ENCODE measurements around the gene NCDN.

NCDN gene

DNA sequence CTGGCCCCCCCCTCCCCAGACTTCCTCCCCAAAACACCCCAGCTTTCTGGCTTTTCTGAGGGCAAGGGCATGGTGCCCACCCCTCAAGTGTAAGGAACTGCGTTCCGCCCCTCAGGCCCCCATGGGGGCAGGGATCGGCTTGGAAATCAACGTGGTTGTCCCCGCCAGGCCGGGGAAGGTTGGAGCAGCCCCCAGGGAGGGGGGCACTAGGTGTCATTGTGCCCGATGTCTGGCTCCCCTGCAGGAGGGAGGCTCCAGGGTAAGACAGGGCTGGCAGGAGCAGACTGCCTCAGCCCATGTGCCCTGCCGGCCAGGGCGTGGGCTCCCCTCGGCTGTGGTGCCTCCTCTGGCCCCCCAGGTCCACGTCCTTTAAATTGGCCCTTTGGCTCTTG lies 8.1 kb downstream of the NCDN start:
- H3K27ac ChIP-seq: no peak overlapping the region
- TF ChIP-seq, protein P1, sequence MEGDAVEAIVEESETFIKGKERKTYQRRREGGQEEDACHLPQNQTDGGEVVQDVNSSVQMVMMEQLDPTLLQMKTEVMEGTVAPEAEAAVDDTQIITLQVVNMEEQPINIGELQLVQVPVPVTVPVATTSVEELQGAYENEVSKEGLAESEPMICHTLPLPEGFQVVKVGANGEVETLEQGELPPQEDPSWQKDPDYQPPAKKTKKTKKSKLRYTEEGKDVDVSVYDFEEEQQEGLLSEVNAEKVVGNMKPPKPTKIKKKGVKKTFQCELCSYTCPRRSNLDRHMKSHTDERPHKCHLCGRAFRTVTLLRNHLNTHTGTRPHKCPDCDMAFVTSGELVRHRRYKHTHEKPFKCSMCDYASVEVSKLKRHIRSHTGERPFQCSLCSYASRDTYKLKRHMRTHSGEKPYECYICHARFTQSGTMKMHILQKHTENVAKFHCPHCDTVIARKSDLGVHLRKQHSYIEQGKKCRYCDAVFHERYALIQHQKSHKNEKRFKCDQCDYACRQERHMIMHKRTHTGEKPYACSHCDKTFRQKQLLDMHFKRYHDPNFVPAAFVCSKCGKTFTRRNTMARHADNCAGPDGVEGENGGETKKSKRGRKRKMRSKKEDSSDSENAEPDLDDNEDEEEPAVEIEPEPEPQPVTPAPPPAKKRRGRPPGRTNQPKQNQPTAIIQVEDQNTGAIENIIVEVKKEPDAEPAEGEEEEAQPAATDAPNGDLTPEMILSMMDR (conservative IDR thresholded peaks at IDR 0.05): no peak
- no peak for TF ChIP-seq ZFX (IDR thresholded peaks at IDR 0.05)

DNA sequence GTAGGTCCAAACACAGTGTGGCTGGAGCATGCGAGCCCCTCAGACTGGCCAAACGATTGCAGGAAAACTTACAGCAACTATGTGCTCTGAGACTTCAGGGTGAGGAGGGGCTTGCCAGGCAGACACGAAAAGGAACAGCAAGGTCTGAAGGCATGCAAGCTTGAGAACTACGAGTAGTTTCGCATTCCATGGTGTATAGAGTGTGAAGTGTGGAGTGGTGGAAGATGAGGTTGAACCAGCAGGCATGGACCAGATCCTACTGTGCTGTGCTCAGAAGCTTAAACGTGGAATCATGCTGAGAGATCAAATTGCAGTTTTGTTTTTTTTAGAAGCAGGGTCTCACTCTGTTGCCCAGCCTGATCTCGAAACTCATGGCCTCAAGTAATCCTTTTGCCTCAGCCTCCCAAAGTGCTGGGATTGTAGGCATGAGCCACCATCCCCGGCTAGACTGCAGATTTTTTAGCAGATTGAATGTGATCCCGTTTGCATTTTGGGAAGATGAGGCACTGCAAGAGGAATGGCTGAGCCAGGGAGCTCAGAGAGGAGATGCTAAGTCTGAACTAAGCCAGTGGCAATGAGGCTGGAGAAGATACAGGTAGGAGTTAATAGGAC lies 10.5 kb downstream of the NCDN start:
- no peak overlapping the region for H3K27ac ChIP-seq
- TF ChIP-seq ZFX (IDR thresholded peaks at IDR 0.05): no peak
- TF ChIP-seq, protein P1 (conservative IDR thresholded peaks at IDR 0.05): no peak

DNA sequence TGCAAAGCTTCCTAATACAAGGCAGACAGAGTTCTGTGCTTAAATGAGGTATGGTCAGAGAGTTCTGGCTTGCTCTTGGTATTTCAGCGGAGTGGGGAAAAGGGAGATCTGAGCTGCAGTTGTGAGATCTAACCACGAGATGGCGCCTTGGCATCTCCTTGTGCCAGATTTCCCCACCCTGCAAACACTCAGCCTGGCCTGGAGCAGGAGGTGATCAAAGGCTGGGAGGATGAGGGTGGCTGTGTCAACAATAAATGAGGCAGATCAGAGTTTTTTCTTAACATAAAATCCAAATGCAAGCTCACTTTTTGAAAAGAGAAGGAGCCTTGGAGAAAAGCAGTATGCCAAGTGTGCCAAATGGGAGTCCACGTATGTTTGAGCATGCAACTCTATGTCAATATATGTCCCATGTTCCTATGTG lies 11.4 kb downstream of the NCDN start:
- no peak overlapping the region for H3K27ac ChIP-seq
- TF ChIP-seq, protein P1 (conservative IDR thresholded peaks at IDR 0.05): peak; percentile 92
- no peak for TF ChIP-seq ZFX (IDR thresholded peaks at IDR 0.05)

DNA sequence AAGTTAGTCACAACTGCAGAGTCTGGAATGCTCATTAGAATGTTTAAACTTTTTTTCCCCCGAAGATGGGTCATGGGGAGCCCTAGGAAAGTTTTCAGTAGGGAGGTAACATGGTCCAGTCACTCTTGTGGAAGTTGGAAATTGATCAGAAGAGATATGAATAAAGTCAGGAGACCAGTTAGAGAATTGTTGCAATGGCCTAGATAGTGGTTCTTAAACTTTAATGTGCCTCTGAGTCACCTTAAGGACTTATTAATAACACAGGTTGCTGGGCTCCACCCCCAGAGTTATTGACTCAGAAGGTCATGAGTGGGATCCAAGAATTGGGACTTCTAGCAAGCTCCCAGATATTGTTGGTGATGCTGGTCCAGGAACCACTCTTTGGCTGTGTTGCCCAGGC lies 12.3 kb downstream of the NCDN start:
- TF ChIP-seq, protein P1 (conservative IDR thresholded peaks at IDR 0.05): no peak
- TF ChIP-seq ZFX (IDR thresholded peaks at IDR 0.05): no peak
- no peak overlapping the region for H3K27ac ChIP-seq

DNA sequence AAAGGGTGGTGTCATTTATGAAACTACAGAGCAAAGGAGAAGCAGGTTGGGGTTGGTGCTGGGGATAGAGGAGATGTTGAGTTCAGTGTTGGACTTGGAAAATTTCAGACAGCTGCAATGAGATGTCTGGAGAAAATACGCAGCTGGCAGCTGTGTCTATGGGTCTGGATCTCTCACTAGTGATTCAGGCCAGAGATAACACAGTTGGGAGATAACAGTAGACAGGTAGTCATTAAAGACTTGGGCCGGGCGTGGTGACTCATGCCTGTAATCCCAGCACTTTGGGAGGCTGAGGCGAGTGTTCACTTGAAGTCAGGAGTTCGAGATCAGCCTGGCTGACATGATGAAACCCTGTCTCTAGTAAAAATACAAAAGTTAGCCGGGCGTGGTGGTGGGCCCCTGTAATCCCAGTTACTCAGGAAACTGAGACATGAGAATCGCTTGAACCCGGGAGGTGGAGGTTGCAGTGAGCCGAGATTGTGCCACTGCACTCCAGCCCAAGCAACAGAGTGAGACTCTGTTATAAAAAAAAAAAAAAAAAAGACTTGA lies 13.1 kb downstream of the NCDN start:
- TF ChIP-seq ZFX (IDR thresholded peaks at IDR 0.05): no peak
- TF ChIP-seq, protein P1 (conservative IDR thresholded peaks at IDR 0.05): no peak
- H3K27ac ChIP-seq: no peak overlapping the region

DNA sequence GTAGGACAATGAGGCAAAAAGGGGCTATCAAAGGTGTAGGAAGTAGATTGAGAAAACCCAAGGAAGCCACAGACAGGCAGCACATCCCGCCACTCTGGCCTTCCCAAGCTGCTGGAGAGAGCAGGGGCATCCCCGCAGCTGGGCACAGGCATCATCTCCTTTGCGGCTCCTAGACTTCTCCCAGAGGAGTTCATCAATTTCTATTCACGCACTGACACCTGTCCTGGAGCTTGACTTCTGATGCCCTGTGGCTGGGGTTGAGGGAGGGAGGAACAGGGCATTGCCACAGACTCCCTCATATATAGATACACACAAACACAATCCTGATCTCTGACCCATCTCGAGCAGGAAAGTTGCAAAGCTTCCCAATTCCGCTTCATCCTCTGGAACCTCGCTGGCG lies 13.7 kb downstream of the NCDN start:
- no peak for TF ChIP-seq ZFX (IDR thresholded peaks at IDR 0.05)
- TF ChIP-seq, protein P1 (conservative IDR thresholded peaks at IDR 0.05): no peak

DNA sequence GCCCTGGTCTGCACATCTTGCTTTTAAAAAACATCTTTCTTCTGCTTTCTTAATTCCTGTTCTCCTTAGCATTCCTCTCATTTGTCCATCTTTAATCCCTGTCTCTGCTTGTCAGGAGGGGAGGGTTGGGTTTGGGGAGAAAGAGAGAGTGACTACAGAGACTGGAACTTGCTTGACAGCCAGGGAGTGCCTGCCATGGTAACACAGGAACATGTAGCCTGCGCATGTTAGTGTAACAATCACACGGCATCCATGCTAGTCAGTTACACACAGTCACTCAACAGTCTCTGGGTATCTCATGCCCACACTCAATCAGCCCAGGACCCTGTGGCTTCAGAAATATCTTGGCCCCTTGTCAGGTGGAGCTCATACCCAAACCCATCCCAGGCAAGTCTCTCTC lies 14.7 kb downstream of the NCDN start:
- no peak overlapping the region for H3K27ac ChIP-seq
- TF ChIP-seq, protein P1 (conservative IDR thresholded peaks at IDR 0.05): no peak
- no peak for TF ChIP-seq ZFX (IDR thresholded peaks at IDR 0.05)

More for the DNA sequence above, 13.7 kb downstream of the NCDN start:
- no peak overlapping the region for H3K27ac ChIP-seq

All from C4-2B (cell line).